Measurements from ENCODE around the gene RASSF1.

- TF ChIP-seq CTCF (conservative IDR thresholded peaks at IDR 0.05; ENCODE audit: low read depth, low read length) (0 out of 2 replicates have a peak, but pooled peaks have one; percentile 11), EZH2phosphoT487 (IDR thresholded peaks at IDR 0.05; ENCODE audit: borderline replicate concordance, low read length) (no peak)
Observed at GRCh38 chr3:50358355-50358910, 17.8 kb upstream of the RASSF1 start.

Data from PC-3 (cell line).